NB4 (cell line): ENCODE results near the gene BTN1A1.

Experiments used
- DNase-seq: peaks from one replicate; pipeline ENCODE4 v3.0.0; 2010; ENCODE audit warnings: low read depth
- H3K4me3 ChIP-seq: one replicate; pipeline ENCODE4 v1.5.1; 2011; ENCODE audit warnings: mild to moderate bottlenecking, low read depth, low read length, moderate library complexity
- CTCF ChIP-seq: IDR thresholded peaks from one replicate; pipeline ENCODE4 v1.5.1; 2012; ENCODE audit warnings: low read depth, low read length
- MAX ChIP-seq: IDR thresholded peaks from 2 replicates; pipeline ENCODE4 v1.6.1; 2011; ENCODE audit warnings: low read depth, low read length
- MYC ChIP-seq: IDR thresholded peaks from 2 replicates; pipeline ENCODE4 v1.6.1; 2011; ENCODE audit warnings: low read depth, low read length
- POLR2A ChIP-seq: IDR thresholded peaks from 2 replicates; pipeline ENCODE4 v1.6.1; 2011; ENCODE audit warnings: mild to moderate bottlenecking; ENCODE audit not compliant: insufficient read length; ENCODE audit errors: extremely low read depth

BTN1A1 gene

DNA sequence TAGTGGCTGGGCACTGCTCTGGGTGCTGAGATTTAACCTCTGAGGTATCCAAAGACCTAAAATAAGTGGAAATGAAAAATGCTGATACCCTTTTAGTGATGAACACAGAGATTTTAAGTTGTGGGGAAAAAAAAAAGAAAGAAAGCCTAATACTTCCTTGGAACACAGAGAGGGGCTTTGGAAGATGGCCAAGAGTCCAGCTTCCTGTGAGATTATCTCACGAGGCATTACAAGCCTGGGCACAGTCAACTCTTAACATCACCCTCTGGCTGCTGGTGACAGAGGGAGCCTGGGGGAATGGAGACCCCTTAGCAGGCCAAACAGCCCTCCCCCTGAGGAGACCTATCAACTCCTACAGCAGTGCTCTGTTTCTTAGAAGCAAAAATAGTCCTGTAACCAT lies 22.7 kb upstream of the BTN1A1 start:
- TF ChIP-seq POLR2A (no peak), MAX (no peak), MYC (no peak), CTCF (no peak)
- DNase-seq = no peak
- H3K4me3 ChIP-seq = no peak overlapping the region

DNA sequence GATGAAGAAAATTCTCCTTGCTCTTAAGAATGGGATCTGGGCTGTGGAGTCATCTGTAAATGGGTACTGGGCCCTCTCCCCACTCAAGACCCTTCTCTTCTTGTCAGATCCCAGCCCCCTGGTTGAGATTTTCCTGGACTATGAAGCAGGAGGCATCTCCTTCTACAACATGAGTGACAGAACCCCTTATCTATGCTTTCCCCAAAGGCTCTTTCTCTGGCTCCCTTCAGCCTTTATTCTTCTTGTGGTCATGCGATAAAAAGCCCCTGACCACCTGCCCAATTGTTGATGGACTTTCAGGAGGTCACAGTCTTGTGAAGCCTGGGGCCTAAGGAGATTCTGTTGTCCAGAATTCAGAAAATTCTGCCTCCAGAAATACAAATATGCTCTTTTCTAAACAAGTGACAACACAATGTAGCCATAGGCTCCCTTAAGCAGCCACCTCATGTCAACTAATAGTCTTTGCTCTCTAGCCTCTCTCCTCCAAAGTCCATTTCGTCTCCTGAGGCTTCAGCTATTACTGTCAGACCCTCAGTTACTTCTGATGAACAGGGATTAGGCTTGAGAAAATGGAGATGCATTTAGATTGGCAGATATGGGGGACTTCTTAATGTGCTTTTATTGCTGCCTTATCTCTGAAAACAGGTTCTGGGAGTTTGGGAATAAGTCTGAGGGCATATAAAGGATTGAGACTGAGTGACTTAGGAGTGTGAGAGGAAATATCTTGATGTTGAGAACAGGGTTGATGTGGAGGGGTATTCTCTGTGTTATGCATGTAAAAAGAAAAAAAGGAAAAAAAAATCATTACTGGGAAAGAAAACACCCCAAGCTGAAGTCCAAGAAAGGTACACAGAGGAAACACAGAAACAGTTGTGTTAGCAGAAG lies 21.8 kb upstream of the BTN1A1 start:
- DNase-seq = no peak
- TF ChIP-seq CTCF (no peak), MAX (no peak), POLR2A (no peak), MYC (no peak)

DNA sequence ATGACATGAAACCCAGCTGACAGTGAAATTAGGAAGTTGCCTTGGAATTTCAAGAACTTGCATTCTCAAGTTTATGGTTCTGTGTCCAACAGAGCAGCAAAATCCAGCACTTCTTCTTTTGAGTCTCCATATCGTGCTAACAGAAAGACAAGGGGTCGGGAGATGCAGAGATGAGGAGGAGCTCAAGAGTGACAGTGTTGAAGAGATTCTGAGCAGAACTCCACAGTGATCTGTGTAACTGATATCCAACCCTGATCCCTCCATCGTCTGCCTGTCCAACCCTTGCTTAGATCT lies 21.2 kb upstream of the BTN1A1 start:
- no peak overlapping the region for H3K4me3 ChIP-seq
- DNase-seq = no peak
- TF ChIP-seq MYC (no peak), MAX (no peak), POLR2A (no peak), CTCF (no peak)

More for the DNA sequence above, 21.8 kb upstream of the BTN1A1 start:
- no peak overlapping the region for H3K4me3 ChIP-seq

DNA sequence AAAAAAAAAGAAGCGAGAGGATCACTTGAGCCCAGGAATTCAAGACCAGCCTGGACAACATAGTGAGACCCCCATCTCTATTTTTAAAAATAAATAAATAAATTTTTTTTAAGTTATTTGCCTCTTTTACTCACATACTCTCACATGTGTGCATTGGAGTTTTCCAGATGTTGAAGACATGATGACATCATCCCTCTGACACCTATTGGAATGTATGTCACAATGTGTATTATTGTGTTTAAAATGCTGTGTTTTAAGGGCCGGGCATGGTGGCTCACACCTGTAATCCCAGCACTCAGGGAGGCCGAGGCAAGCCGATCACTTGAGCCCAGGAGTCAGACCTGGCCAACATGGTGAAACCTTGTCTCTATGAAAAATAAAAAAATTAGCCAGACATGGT lies 17.8 kb upstream of the BTN1A1 start:
- no peak for DNase-seq
- TF ChIP-seq CTCF (no peak), MYC (no peak), POLR2A (no peak), MAX (no peak)
- H3K4me3 ChIP-seq = no peak overlapping the region

DNA sequence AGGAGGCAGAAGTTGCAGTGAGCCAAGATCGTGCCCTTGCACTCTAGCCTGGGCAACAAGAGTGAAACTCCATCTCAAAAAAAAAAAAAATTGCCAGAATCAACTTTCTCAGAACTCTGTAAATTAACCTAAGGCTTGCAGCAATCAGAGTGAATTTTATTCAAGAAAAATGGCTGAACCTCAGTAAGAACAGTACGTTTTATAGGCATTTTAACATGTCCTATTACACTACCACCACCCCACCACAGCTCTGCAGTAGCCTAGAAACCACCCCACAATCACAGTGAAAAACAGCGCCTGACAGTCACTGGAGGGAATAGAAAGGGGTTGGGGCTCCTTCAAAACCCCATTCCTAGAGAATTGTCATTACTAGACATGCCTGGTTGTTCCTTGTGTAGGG lies 16.4 kb upstream of the BTN1A1 start:
- H3K4me3 ChIP-seq = no peak overlapping the region
- DNase-seq = no peak
- TF ChIP-seq CTCF (no peak), MYC (no peak), MAX (no peak), POLR2A (no peak)
